ENCODE measurements around the gene IQCC.

The IQCC gene

DNA sequence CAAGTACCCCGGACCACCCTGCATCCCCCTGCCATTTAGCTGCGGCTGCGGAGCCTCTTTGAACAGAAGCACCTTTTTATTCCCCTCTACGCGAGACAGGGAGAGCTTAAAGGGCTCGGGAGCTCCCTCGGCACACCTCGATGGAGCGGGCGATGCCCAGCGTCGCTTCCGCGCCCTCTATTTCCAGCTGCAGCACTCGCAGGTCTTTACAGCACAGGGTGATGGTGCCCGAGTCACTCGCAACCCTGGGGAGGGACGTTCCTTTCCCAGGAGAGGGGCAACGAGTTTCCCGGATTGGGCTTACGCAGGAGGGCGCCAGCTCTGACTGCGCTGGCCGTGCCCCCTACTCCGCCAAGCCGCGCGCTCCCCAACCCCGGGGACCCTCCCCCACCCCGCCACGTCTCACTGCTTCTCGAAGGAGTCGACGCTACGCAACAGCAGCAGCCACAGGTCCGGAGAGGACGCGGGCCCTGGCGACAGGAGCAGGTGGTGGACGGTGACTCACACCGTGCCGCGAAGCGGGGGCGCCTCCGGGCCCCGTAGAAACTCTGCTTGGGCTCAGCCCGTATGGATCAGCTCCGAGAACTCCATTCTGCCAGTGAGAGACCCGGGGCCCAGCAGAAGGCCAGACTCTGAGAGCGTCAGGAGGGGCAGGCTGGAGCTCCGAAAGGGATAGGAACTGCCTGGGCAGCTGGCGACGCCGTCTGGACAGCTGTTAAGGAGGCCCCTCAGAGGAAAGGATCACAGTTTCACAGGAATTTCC, 35.7 kb downstream of the IQCC start:
- TF ChIP-seq, protein P1, sequence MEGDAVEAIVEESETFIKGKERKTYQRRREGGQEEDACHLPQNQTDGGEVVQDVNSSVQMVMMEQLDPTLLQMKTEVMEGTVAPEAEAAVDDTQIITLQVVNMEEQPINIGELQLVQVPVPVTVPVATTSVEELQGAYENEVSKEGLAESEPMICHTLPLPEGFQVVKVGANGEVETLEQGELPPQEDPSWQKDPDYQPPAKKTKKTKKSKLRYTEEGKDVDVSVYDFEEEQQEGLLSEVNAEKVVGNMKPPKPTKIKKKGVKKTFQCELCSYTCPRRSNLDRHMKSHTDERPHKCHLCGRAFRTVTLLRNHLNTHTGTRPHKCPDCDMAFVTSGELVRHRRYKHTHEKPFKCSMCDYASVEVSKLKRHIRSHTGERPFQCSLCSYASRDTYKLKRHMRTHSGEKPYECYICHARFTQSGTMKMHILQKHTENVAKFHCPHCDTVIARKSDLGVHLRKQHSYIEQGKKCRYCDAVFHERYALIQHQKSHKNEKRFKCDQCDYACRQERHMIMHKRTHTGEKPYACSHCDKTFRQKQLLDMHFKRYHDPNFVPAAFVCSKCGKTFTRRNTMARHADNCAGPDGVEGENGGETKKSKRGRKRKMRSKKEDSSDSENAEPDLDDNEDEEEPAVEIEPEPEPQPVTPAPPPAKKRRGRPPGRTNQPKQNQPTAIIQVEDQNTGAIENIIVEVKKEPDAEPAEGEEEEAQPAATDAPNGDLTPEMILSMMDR (IDR thresholded peaks at IDR 0.05; ENCODE audit: low read length) = no peak
- no peak for TF ChIP-seq EZH2 (IDR thresholded peaks at IDR 0.05; ENCODE audit: borderline replicate concordance, low read length)
- Histone ChIP-seq H3K9me3 (ENCODE audit: low read length) (no peaks in the 10 kb centered on the region), H3K9me2 (ENCODE audit: low read depth, low read length) (no peaks in the 10 kb centered on the region), H3K27ac (ENCODE audit: low read depth, low read length, poor library complexity, severe bottlenecking) (peak overlapping the region; percentile 72), H3K4me2 (ENCODE audit: low read length) (peak overlapping the region; percentile 83), H2AFZ (ENCODE audit: low read length) (0 out of 2 replicates have a peak overlapping the region, but pooled peaks have one; percentile 5), H3K27me3 (ENCODE audit: insufficient read depth, low read length) (no peaks in the 10 kb centered on the region), H3K4me3 (ENCODE audit: low read depth, low read length, poor library complexity, severe bottlenecking) (peak overlapping the region; percentile 64), H3K36me3 (ENCODE audit: insufficient read depth, low read length) (no peaks in the 10 kb centered on the region), H4K20me1 (ENCODE audit: insufficient read depth, low read length) (no peaks in the 10 kb centered on the region), H3K4me1 (ENCODE audit: insufficient read depth, low read length, severe bottlenecking) (peaks cover 40% of the 10 kb centered on the region), H3K79me2 (ENCODE audit: insufficient read depth, low read length) (no peaks in the 10 kb centered on the region), H3K9ac (ENCODE audit: low read length) (peak overlapping the region; percentile 69), H3F3A (ENCODE audit: insufficient read depth, low read length) (peaks cover under 1% of the 10 kb centered on the region; the same call in 1 of the 2 replicates)

DNA sequence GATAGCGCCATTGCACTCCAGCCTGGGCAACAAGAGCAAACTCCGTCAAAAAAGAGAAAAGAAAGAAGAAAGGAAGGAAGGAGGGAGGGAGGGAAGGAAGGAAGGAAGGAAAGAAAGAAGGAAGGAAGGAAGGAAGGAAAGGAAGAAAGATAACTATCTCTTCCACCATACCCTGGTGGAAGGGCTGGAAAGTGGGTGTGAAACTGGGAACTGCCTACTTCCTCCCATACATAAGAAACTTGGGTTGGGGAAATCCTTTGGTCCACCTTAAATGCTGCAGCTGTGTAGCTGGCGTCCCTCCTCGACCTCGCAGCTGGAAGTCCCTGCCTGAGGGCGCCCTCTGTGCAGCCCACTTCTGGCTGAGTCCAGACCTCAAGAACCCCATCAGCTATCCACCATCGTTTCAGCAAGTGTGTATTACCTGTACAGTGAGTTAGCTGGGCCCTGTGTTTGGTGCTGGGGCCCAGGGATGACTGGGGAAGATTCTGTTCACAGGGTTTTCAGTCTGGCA, 36.9 kb downstream of the IQCC start:
- no peak overlapping the region for H3K4me3 ChIP-seq (ENCODE audit: low read depth, low read length, poor library complexity, severe bottlenecking)
- H3K4me2 ChIP-seq (ENCODE audit: low read length) = no peak overlapping the region
- H3K36me3 ChIP-seq (ENCODE audit: insufficient read depth, low read length) = no peaks in the 10 kb centered on the region

DNA sequence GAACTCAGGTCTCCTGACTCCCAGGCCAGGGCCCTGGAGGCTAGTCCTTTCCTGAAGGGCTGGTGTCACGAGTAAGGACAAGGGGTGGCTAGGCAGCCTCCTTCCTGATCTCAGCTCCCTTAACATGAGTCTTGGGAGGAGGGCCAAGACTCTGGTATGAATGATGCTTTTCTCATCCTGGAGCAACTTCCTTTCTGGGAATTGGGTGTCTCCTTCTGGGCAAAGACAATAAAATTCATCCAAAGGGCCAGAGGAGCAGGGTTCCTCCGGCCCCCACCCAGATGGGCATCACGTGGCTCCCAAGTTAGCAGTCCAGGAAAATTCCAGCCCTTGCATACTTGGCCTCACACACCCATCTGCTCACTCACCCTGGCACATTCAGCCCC, 41.4 kb downstream of the IQCC start, which contains the start of gene FAM167B:
FAM167B (plus strand) TSS at position 335 of the 386 bp plus-strand sequence. CDS start 200 bp downstream, outside the sequence.
- TF ChIP-seq EZH2 (IDR thresholded peaks at IDR 0.05; ENCODE audit: borderline replicate concordance, low read length) = no peak
- TF ChIP-seq, protein P1 (IDR thresholded peaks at IDR 0.05; ENCODE audit: low read length) = no peak
- H3K79me2 ChIP-seq (ENCODE audit: insufficient read depth, low read length) = no peaks in the 10 kb centered on the region
- H3K4me2 ChIP-seq (ENCODE audit: low read length) = peak within 1 kb of the TSS; percentile 44; the same call in 1 of the 2 replicates
- no peaks in the 10 kb centered on the region for H4K20me1 ChIP-seq (ENCODE audit: insufficient read depth, low read length)
- H3K9ac ChIP-seq (ENCODE audit: low read length) = no peak within 1 kb of the TSS; the same call in 1 of the 2 replicates
- H3K27me3 ChIP-seq (ENCODE audit: insufficient read depth, low read length) = no peaks in the 10 kb centered on the region
- H3K27ac ChIP-seq (ENCODE audit: low read depth, low read length, poor library complexity, severe bottlenecking) = peak within 1 kb of the TSS; percentile 100
- no peaks in the 10 kb centered on the region for H3K9me2 ChIP-seq (ENCODE audit: low read depth, low read length)
- H3K9me3 ChIP-seq (ENCODE audit: low read length) = no peaks in the 10 kb centered on the region
- H3K36me3 ChIP-seq (ENCODE audit: insufficient read depth, low read length) = no peaks in the 10 kb centered on the region
- H2AFZ ChIP-seq (ENCODE audit: low read length) = no peak within 1 kb of the TSS
- peaks cover 7% of the 10 kb centered on the region for H3F3A ChIP-seq (ENCODE audit: insufficient read depth, low read length)
- peaks cover 64% of the 10 kb centered on the region for H3K4me1 ChIP-seq (ENCODE audit: insufficient read depth, low read length, severe bottlenecking)
- no peak within 1 kb of the TSS for H3K4me3 ChIP-seq (ENCODE audit: low read depth, low read length, poor library complexity, severe bottlenecking)

More for the DNA sequence above, 36.9 kb downstream of the IQCC start:
- no peaks in the 10 kb centered on the region for H3K79me2 ChIP-seq (ENCODE audit: insufficient read depth, low read length)
- H2AFZ ChIP-seq (ENCODE audit: low read length) = no peak overlapping the region
- H3K9me3 ChIP-seq (ENCODE audit: low read length) = no peaks in the 10 kb centered on the region
- peaks cover 48% of the 10 kb centered on the region for H3K4me1 ChIP-seq (ENCODE audit: insufficient read depth, low read length, severe bottlenecking)
- H3F3A ChIP-seq (ENCODE audit: insufficient read depth, low read length) = no peaks in the 10 kb centered on the region
- no peaks in the 10 kb centered on the region for H3K27me3 ChIP-seq (ENCODE audit: insufficient read depth, low read length)
- H3K9me2 ChIP-seq (ENCODE audit: low read depth, low read length) = no peaks in the 10 kb centered on the region
- no peaks in the 10 kb centered on the region for H4K20me1 ChIP-seq (ENCODE audit: insufficient read depth, low read length)
- no peak for TF ChIP-seq EZH2 (IDR thresholded peaks at IDR 0.05; ENCODE audit: borderline replicate concordance, low read length)
- TF ChIP-seq, protein P1 (IDR thresholded peaks at IDR 0.05; ENCODE audit: low read length) = no peak
- no peak overlapping the region for H3K9ac ChIP-seq (ENCODE audit: low read length)
- H3K27ac ChIP-seq (ENCODE audit: low read depth, low read length, poor library complexity, severe bottlenecking) = peak overlapping the region; percentile 43
